Naive thymus-derived CD8-positive, alpha-beta T cell (primary cell): ENCODE measurements around the gene NARF. TPM values are rescaled to one million over a fixed set of nuclear protein-coding genes. Genes with fewer than 3 reads are reported as not detected.
"Not testable (repeated sequence)": the region's sequence is repeated elsewhere in the genome, so short reads cannot be mapped to it uniquely, and the experiment has no call there.

Source experiments
- ATAC-seq, 2 donors: fragments of 150-1000 bp; cut with Tn5 transposase in 1 of 2; sonication (Bioruptor Pico), chemical (Tn5 transposase) in 1 of 2; 1 replicate in 1 of 2; 2 replicates in 1 of 2; pipeline ENCODE4 v1.10.0; 2021; ENCODE audit warnings: mild to moderate bottlenecking in 2 of 2, moderate library complexity in 2 of 2
- POLR2A ChIA-PET: fragments of 350-600 bp; sonication (Branson Sonifier 250); formaldehyde crosslinking; loops from one replicate; lab custom pipeline; 2021; ENCODE audit warnings: antibody characterized with exemption; lab: Charles Lee
- DNase-seq, 10 donors: peaks; one replicate each; pipeline versions ENCODE4 v3.0.0 to v3.0.0-alpha.2; 2020 to 2022
- H3K27ac Mint-ChIP-seq, 10 donors: one replicate each; pipeline ENCODE4 v1.8.0; 2020 to 2022; ENCODE audit warnings: mild to moderate bottlenecking in 10 of 10, mixed read lengths in 10 of 10, moderate library complexity in 4 of 10, inconsistent platforms in 1 of 10
- H3K27me3 Mint-ChIP-seq, 5 donors: one replicate each; pipeline ENCODE4 v1.8.0; 2021 to 2022; ENCODE audit warnings: mixed read lengths in 5 of 5
- H3K36me3 Mint-ChIP-seq, 3 donors: one replicate each; pipeline ENCODE4 v1.8.0; 2020 to 2022; ENCODE audit warnings: mixed read lengths in 3 of 3, mild to moderate bottlenecking in 2 of 3, inconsistent platforms in 1 of 3
- H3K4me1 Mint-ChIP-seq, 4 donors: one replicate each; pipeline ENCODE4 v1.8.0; 2021 to 2022; ENCODE audit warnings: mixed read lengths in 4 of 4
- H3K4me3 Mint-ChIP-seq, 10 donors: one replicate each; pipeline ENCODE4 v1.8.0; 2020 to 2022; ENCODE audit warnings: mild to moderate bottlenecking in 10 of 10, mixed read lengths in 10 of 10, moderate library complexity in 6 of 10, inconsistent platforms in 1 of 10
- H3K9me3 Mint-ChIP-seq, 9 donors: one replicate each; pipeline ENCODE4 v1.8.0; 2020 to 2022; ENCODE audit warnings: mixed read lengths in 9 of 9, mild to moderate bottlenecking in 3 of 9, inconsistent platforms in 1 of 9, moderate library complexity in 1 of 9
- polyA plus RNA-seq, 3 donors: library from polyadenylated mRNA; unstranded; fragments of 300-500 nt; fragmentation: Illumina TruSeq; gene quantifications; one replicate each; pipeline ENCODE4 v1.2.3, GENCODE V29; 2021
- total RNA-seq, 8 experiments: library from RNA in 2 of 8; stranded (reverse) in 2 of 8; gene quantifications; one replicate each; pipeline ENCODE4 v1.2.3 and lab custom pipeline; 2021 to 2026

NARF gene
- total and polyA plus RNA-seq, 5 experiments from 2014 or later = 70.1 to 127 (median 93.6) TPM

DNA sequence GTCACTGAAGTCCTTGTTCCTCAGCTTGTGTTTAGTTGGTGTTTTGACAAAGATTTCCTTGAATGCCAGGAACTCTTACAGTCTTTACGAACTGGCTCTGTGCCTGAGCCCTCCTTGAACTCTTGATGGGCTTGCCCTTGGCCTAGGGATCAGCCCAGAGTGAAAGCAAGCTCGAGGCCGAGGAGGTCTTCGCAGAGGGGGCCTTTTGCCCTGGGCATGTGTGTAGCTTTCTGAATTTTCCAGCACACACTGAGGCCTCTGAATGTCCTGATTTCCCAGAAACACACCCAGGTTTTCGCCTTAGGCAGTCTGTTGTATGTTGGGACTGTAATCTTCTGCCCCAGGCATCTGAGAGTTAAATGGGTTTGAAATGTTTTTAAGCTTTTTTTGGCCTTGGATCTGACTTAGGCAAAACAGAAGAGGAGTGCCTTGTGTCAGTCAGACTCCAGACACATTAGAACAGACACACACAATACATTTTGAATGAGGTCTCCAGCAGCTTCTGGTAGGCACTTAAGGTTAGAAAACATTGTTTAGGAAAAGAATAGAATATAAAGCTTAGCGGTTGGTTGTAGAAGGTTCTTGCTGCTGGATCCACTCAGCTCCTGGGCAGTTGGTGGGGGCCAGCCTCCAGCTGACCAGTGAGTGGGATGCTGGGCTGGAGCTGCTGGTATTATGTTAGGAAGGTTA lies 78.1 kb downstream of the NARF start:
- peak overlapping the region in 4 of 10 donors; percentile 9 to 48 (median 36) for H3K4me3 Mint-ChIP-seq
- ATAC-seq (no peak), DNase-seq (no peak)
- H3K27ac Mint-ChIP-seq = peak overlapping the region in 6 of 10 donors; percentile 17 to 73 (median 44)
- POLR2A ChIA-PET = interaction anchor here (0.9 kb wide), 1 partner anchor 18 kb away, joined by 4 read pairs; no protein-coding TSS in a partner anchor
- peaks cover 0 to 12% (median 0%) of the 10 kb centered on the region in 3 donors for H3K36me3 Mint-ChIP-seq
- no peaks in the 10 kb centered on the region for H3K27me3 Mint-ChIP-seq
- H3K9me3 Mint-ChIP-seq = no peaks in the 10 kb centered on the region
- peaks cover 33 to 67% (median 62%) of the 10 kb centered on the region in 4 donors for H3K4me1 Mint-ChIP-seq

DNA sequence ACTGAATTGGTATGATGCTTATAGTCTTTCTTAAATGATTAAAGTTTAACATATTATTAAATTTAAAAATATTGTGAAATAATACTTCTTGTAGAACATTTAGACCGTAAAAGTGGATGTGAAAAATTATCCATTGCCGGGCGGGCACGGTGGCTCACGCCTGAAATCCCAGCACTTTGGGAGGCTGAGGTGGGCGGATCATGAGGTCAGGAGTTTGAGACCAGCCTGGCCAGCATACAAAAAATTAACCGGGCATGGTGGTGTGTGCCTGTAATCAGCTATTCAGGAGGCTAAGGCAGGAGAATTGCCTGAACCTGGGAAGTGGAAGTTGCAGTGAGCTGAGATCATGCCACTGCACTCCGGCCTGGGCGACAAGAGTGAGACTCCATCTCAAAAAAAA lies 78.7 kb downstream of the NARF start:
- not testable (repeated sequence) for H3K27me3 Mint-ChIP-seq, DNase-seq, H3K9me3 Mint-ChIP-seq, ATAC-seq
- peak overlapping the region in 1 of 10 donors; percentile 40 for H3K4me3 Mint-ChIP-seq
- peak overlapping the region in 1 of 10 donors; percentile 14 for H3K27ac Mint-ChIP-seq
- H3K36me3 Mint-ChIP-seq = peaks cover 0 to 12% (median 0%) of the 10 kb centered on the region in 3 donors
- POLR2A ChIA-PET = interaction anchor here (0.7 kb wide), 1 partner anchor 152 kb away, joined by 3 read pairs; no protein-coding TSS in a partner anchor
- H3K4me1 Mint-ChIP-seq = peaks cover 33 to 66% (median 61%) of the 10 kb centered on the region in 4 donors

DNA sequence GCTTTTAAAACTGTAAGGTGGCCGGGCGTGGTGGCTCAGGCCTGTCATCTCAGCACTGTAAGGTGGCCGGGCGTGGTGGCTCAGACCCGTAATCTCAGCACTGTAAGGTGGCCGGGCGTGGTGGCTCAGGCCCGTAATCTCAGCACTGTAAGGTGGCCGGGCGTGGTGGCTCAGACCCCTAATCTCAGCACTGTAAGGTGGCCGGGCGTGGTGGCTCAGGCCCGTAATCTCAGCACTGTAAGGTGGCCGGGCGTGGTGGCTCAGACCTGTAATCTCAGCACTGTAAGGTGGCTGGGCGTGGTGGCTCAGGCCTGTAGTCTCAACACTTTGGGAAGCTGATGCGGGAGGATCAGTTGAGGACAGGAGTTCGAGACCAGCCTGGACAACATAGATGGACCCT lies 80.5 kb downstream of the NARF start:
- ATAC-seq, H3K9me3 Mint-ChIP-seq, POLR2A ChIA-PET, DNase-seq, H3K27me3 Mint-ChIP-seq, H3K4me3 Mint-ChIP-seq: not testable (repeated sequence)
- Mint-ChIP-seq H3K4me1 (peaks cover 31 to 73% (median 62%) of the 10 kb centered on the region in 4 donors), H3K36me3 (peaks cover 0 to 12% (median 0%) of the 10 kb centered on the region in 3 donors), H3K27ac (peak overlapping the region in 2 of 10 donors; percentile 43 to 44)

Other genes starting within 250 kb of the NARF start
- gene CCDC57, start 245.9 kb upstream of the NARF start, total RNA-seq = 10 to 100 TPM; 72.9 to 80.0 TPM
- 10 to 100 TPM; 39.6 to 53.5 (median 42.4) TPM for gene CCDC57, start 245.9 kb upstream of the NARF start, polyA plus RNA-seq
- 10 to 100 TPM; 10.1 to 11.6 TPM for gene SLC16A3, start 229.7 kb upstream of the NARF start, total RNA-seq
- 1 to 10 TPM in 2 of 3 donors, under 1 TPM in 1; 0.91 to 1.5 (median 1.0) TPM for gene SLC16A3, start 229.7 kb upstream of the NARF start, polyA plus RNA-seq
- 100 to 1,000 TPM; 184 to 201 TPM for gene CSNK1D, start 185.0 kb upstream of the NARF start, total RNA-seq
- 10 to 100 TPM; 47.6 to 72.1 (median 48.6) TPM for gene CSNK1D, start 185.0 kb upstream of the NARF start, polyA plus RNA-seq
- 10 to 100 TPM; 66.9 to 67.8 TPM for gene CD7, start 141.1 kb upstream of the NARF start, total RNA-seq
- gene CD7, start 141.1 kb upstream of the NARF start, polyA plus RNA-seq = 100 to 1,000 TPM; 166 to 233 (median 205) TPM
- under 1 TPM in 1 of 2 experiments, not detected in 1; 0.18 TPM for gene SECTM1, start 125.0 kb upstream of the NARF start, total RNA-seq
- 1 to 10 TPM in 1 of 3 donors, not detected in 2; 1.2 TPM for gene SECTM1, start 125.0 kb upstream of the NARF start, polyA plus RNA-seq
- gene TEX19, start 99.5 kb upstream of the NARF start, total RNA-seq = not detected
- gene TEX19, start 99.5 kb upstream of the NARF start, polyA plus RNA-seq = not detected
- not detected for gene UTS2R, start 87.0 kb upstream of the NARF start, total RNA-seq
- not detected for gene UTS2R, start 87.0 kb upstream of the NARF start, polyA plus RNA-seq
- 100 to 1,000 TPM; 112 to 122 TPM for gene HEXD, start 40.4 kb upstream of the NARF start, total RNA-seq
- 10 to 100 TPM; 12.1 to 18.8 (median 12.2) TPM for gene HEXD, start 40.4 kb upstream of the NARF start, polyA plus RNA-seq
- 10 to 100 TPM; 25.6 to 29.1 TPM for gene OGFOD3, start 40.2 kb upstream of the NARF start, total RNA-seq
- 10 to 100 TPM; 32.4 to 35.2 (median 32.6) TPM for gene OGFOD3, start 40.2 kb upstream of the NARF start, polyA plus RNA-seq
- 100 to 1,000 TPM; 207 to 213 TPM for gene CYBC1, start 8.0 kb upstream of the NARF start, total RNA-seq
- 100 to 1,000 TPM; 133 to 149 (median 147) TPM for gene CYBC1, start 8.0 kb upstream of the NARF start, polyA plus RNA-seq
- gene FOXK2, start 61.0 kb downstream of the NARF start, total RNA-seq = 10 to 100 TPM; 54.6 to 58.4 TPM
- gene FOXK2, start 61.0 kb downstream of the NARF start, polyA plus RNA-seq = 1 to 10 TPM; 3.2 to 5.7 (median 4.3) TPM
- 10 to 100 TPM; 68.6 to 75.0 TPM for gene WDR45B, start 189.7 kb downstream of the NARF start, total RNA-seq
- gene WDR45B, start 189.7 kb downstream of the NARF start, polyA plus RNA-seq = 10 to 100 TPM; 22.5 to 32.6 (median 27.9) TPM
- gene RAB40B, start 240.0 kb downstream of the NARF start, total RNA-seq = 1 to 10 TPM; 5.0 to 6.1 TPM
- 1 to 10 TPM; 1.4 to 2.7 (median 1.7) TPM for gene RAB40B, start 240.0 kb downstream of the NARF start, polyA plus RNA-seq